ENCODE measurements around the gene HCN2. TPM values are rescaled to one million over a fixed set of nuclear protein-coding genes. Genes with fewer than 3 reads are reported as not detected.
"Not testable (repeated sequence)": the region's sequence is repeated elsewhere in the genome, so short reads cannot be mapped to it uniquely, and the experiment has no call there.

Gene HCN2
- total RNA-seq, 1 donor from 2014 or later = not detected

DNA sequence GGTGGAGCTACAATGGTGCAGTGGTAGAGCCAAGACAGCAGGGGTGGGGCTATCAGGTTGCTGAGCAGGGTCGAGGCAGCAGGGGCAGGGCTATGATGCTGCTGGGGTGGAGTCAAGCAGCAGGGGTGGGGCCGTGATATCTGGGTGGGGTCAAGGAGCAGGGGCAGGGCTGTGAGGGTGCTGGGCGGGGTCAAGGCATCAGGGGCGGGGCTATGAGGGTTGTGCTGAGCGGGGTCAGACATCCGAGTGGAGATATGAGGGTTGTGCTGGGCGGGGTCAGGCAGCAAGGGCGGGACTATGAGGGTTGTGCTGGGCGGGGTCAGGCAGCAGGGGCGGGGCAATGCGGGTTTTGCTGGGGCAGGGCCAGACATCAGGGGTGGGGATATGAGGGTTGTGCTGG, 14.7 kb downstream of the HCN2 start:
- no peak for DNase-seq (ENCODE audit: low spot score)

DNA sequence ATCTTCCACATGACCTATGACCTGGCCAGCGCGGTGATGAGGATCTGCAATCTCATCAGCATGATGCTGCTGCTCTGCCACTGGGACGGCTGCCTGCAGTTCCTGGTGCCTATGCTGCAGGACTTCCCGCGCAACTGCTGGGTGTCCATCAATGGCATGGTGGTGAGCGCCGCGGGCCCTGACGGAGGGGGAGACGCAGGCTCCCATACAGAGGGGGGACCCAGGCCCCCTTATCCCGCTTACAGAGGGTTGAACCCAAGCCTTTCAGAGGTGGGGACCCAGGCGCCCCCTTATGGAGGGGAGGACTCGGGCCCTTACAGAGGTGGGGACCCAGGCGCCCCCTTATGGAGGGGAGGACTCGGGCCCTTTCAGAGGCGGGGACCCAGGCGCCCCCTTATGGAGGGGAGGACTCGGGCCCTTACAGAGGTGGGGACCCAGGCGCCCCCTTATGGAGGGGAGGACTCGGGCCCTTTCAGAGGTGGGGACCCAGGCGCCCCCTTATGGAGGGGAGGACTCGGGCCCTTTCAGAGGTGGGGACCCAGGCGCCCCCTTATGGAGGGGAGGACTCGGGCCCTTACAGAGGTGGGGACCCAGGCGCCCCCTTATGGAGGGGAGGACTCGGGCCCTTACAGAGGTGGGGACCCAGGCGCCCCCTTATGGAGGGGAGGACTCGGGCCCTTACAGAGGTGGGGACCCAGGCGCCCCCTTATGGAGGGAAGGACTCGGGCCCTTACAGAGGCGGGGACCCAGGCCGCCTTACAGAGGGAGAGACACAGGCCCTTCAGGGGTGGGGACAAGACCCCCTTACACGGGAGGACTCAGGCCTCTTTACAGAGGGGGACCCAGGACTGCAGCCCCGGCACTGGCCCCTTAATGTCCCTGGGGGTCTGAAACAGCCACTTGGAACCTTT, 15.6 kb downstream of the HCN2 start:
- not testable (repeated sequence) for DNase-seq (ENCODE audit: low spot score)

- DNase-seq (ENCODE audit: low spot score) = no peak
These were observed 17.8 kb downstream of the HCN2 start for GRCh38 chr19:607301-608154.

DNA sequence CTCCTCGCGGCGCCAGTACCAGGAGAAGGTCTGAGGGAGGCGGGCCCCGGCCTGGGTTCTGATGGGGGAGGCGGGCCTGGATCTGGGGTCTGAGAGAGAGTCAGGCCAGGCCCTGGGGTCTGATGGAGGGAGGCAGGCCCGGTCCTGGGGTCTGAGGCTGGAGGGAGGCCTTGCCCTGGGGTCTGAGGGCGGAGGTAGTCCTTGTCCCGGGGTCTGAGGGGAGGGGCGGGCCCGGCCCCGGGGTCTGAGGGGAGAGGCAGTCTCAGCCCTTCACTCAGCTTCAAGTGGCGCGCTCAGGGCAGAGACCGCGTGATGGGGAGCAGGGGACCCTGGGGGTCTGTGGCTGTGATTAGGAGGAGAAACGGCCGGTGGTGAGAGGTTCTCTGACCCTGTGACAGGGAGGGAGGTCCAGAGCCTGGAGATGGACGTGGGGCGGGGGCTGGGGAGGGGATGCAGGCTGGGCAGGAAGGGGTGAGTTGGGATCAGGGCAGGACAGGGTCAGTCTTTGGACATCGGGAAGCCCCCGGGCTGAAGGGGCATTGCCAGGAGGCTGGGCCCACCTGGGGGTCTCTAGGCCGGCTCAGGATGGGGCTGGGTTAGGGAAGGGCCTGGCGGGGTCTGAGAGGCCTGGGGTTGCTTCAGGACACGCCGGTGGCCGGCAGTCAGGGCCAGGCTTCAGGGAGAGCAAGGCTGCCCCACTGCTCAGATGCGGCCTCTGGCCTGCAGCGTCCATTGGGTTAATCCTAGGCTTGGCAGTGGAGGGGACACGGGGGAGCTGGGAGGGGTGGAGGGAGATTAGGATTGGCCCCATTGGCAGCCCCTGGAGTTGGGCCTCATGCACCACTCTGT, 18.7 kb downstream of the HCN2 start:
- DNase-seq (ENCODE audit: low spot score) = no peak

- DNase-seq (ENCODE audit: low spot score) = no peak
These were observed 19.3 kb downstream of the HCN2 start for GRCh38 chr19:609004-609346.

DNA sequence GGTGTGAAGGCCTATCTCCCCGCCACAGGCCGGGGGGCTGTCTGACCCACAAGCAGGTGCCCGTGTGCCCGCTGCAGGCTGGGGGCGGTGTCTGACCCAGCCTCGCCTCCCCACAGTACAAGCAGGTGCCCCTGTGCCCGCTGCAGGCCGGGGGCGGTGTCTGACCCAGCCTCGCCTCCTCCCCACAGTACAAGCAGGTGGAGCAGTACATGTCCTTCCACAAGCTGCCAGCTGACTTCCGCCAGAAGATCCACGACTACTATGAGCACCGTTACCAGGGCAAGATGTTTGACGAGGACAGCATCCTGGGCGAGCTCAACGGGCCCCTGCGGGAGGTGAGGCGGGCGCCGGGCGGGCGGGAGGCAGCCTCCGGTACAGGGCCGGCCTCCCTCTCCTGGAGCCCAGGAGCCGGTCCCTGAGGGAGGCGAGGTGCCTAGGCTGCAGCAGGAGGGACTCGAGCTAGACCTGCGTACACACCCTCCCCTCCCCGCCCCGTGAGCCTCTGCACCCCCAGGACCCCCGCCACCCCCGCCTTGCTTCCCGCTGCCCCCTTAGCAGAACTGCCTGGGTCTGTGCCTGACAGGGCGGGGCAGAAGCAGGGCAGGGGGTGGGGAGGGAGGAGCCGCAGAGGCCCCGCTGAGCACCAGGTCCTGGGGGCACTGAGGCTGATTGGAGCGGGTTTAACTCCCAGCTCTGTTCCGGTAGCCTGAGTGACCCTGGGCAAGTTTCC, 20.6 kb downstream of the HCN2 start:
- DNase-seq (ENCODE audit: low spot score) = no peak

GRCh38 chr19:610801-611480, 21.3 kb downstream of the HCN2 start:
- DNase-seq (ENCODE audit: low spot score) = no peak

DNA sequence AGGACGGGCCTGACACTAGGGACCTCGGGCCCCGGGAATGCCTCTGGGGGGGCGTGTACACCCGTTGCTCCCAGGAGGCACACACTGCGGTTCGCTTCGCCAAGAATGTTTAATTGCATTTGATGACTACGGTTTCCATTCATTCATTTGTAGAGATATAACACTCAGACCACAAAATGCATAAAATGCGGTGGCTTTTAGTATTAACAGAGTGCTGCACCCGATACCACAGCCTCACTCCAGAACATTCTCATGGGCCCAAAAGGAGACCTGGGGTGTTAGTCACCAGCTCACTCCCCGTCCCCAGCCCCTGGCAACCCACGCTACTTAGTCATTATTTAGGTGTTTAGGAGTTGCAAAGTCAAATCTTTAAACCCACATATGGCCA, 21.8 kb downstream of the HCN2 start:
- no peak for DNase-seq (ENCODE audit: low spot score)

- no peak for DNase-seq (ENCODE audit: low spot score)
These were observed 23.3 kb downstream of the HCN2 start for GRCh38 chr19:612941-613340.

- DNase-seq (ENCODE audit: low spot score) = no peak
These were observed 24.3 kb downstream of the HCN2 start for GRCh38 chr19:613732-614567.

DNA sequence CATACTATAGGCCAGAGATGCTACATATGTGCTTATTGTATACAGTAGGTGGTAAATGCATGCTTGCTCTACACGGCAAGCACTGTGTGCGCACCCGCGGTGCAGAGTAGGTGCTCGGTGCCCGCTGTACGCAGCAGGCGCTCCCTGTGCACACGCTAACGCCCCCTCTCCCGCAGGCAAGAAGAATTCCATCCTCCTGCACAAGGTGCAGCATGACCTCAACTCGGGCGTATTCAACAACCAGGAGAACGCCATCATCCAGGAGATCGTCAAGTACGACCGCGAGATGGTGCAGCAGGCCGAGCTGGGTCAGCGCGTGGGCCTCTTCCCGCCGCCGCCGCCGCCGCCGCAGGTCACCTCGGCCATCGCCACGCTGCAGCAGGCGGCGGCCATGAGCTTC, 25.9 kb downstream of the HCN2 start:
- DNase-seq (ENCODE audit: low spot score) = no peak

DNA sequence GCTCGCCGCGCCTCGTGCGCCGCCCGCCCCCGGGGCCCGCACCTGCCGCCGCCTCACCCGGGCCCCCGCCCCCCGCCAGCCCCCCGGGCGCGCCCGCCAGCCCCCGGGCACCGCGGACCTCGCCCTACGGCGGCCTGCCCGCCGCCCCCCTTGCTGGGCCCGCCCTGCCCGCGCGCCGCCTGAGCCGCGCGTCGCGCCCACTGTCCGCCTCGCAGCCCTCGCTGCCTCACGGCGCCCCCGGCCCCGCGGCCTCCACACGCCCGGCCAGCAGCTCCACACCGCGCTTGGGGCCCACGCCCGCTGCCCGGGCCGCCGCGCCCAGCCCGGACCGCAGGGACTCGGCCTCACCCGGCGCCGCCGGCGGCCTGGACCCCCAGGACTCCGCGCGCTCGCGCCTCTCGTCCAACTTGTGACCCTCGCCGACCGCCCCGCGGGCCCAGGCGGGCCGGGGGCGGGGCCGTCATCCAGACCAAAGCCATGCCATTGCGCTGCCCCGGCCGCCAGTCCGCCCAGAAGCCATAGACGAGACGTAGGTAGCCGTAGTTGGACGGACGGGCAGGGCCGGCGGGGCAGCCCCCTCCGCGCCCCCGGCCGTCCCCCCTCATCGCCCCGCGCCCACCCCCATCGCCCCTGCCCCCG, 26.5 kb downstream of the HCN2 start:
- no peak for DNase-seq (ENCODE audit: low spot score)

GRCh38 chr19:616747-617526, 27.3 kb downstream of the HCN2 start:
- DNase-seq (ENCODE audit: low spot score) = no peak

DNA sequence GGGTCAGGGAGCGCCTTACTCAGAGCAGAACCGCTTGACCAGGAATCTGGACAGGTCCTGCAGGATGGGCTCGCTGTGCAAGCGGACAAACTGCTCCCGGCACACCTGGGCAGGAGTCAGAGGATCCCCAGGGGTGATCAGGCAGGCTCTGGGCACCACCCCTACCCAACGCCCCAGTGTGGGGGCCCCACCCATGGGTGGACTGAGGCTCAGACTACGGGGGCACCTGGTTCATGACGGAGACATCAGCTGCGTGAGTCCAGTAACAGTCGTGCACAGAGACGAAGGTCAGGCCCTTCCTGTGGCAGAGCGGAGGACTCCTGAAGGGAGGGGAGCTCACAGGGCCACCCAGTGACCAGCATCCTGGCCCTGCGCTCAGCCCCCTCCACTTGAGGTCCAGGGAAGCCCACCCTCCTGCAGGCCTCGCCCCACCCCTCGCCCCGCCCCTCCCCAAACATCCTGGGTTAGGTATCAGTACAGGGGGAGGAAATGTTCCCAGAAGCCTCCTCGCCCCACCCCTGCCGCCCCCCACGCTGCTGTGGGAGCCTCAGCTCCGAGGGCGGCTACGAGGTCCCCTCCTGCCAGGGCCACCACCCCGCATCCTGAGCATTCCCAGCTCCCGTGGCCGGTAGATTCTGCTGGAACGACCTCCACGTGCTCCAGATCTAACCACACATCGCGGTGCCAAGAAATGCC, 28.0 kb downstream of the HCN2 start:
- DNase-seq (ENCODE audit: low spot score) = no peak

DNA sequence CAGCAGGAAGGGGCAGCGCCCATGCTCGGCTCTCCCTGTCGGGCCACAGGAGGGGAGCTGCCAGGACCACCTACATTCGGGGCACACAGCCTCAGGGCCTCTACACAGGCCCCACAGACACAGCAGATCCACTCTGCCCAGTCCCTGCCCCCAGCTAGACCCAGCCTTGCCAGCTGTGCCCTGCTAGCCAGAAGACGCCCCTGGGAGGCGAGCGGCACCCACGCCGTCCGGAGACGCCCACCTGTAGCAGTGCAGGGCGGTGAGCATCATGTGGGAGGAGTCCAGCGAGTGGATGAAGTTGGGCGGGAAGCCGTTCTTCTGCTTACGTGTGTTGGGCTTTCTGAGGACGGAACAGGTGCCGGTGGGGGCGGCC, 28.6 kb downstream of the HCN2 start:
- DNase-seq (ENCODE audit: low spot score) = no peak

DNA sequence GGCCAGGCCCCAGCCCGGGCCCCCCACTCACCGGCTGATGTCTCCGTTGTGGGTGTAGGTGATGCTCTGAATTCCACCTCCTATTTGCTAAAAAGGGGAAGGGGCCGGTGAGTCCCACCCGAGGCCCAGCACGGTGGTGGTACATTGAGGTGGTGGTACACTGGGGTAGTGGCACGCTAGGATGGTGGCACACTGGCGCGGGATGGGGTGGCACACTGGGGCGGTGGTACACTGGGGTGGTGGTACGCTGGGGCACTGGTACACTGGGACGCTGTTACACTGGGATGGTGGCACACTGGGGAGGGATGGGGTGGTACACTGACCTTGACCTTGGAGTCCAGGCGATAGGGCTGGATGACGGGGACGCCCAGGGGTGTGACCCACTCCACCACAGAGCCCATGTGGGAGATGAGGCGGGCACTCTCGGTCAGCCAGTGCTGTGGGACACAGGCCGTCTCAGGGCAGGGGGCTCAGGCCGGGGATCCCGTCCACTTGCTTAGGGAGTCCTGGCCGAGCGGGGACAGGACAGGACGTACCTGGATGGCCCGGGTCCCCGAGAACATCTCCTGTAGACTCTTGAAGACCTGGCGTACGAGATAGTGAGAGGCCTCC, 29.1 kb downstream of the HCN2 start:
- no peak for DNase-seq (ENCODE audit: low spot score)

DNA sequence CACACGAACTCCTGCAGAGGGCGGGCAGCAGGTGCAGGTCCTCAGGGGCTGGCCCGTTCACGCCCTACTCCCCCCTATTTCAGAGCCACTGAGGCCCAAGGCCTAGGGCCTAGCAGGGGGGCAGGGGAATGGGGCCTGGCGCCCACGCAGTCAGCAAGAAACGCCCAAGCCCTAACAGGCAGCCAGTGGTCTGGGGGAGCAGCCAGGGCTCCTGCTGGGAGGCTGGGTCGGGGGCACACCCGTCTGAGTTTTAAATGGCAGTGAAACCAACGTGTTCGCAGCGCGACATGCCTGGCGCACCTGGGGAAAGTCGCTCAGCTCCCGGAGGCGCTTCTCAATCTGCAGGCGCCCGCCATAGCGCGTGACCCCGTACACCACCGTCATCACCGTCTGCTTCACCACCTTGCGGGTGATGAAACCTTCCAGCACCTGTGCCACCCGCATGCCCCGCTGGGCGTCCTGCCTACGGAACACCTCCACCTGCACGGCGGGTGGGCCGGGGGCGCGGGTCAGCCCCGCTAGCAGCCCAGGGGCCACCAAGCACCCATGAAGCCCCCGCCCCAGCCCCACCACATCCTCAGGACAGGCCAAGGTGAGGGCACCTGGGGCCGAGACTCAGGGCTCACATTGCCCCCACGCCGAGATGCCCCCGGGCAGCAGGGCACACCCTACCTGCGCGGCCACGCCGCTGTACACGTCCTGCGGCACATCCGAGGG, 29.8 kb downstream of the HCN2 start:
- DNase-seq (ENCODE audit: low spot score) = no peak

Data from ureter (tissue), 1 donor.